HCT116 (cell line): ENCODE data around the gene THOP1. TPM values are rescaled to one million over a fixed set of nuclear protein-coding genes. Genes with fewer than 3 reads are reported as not detected.

Experiments
- ATAC-seq: fragments of 200-7000 bp; cut with Tn5 transposase; 2 replicates; pipeline ENCODE4 v1.9.1; 2020; ENCODE audit warnings: mild to moderate bottlenecking, moderate library complexity
- BruUV-seq: library from RNA; stranded (reverse); fragments of 400-500 nt; replicated peaks from 2 replicates; lab custom pipeline; 2021; lab: Mats Ljungman, UMichigan
- CTCF ChIA-PET: fragments of 300-600 bp; sonication (Branson Sonifier 250); formaldehyde crosslinking; loops from one replicate; lab custom pipeline; 2021; ENCODE audit warnings: antibody characterized with exemption; lab: Charles Lee
- POLR2A ChIA-PET: fragments of 300-600, 350-600 bp; sonication (Branson Sonifier 250); formaldehyde crosslinking; loops from one replicate; lab custom pipeline; 2021; ENCODE audit warnings: antibody characterized with exemption; lab: Charles Lee
- RAD21 ChIA-PET, 2 experiments: fragments of 300-600 bp; sonication (Branson Sonifier 250); formaldehyde crosslinking; loops; one replicate each; lab custom pipeline; 2023; ENCODE audit warnings: low total read pairs in 2 of 2; ENCODE audit not compliant: uncharacterized antibody in 2 of 2, unreplicated experiment in 2 of 2, low non-redundant PET in 1 of 2; lab: Charles Lee
- DNase-seq: peaks from one replicate; pipeline ENCODE4 v3.0.0-alpha.2; 2010; ENCODE audit warnings: low read depth, low spot score
- H2AFZ ChIP-seq: fragments of 200-600 bp; shearing (Covaris generic), sonication (generic); 2 replicates; pipeline ENCODE4 v1.6.1; 2017; ENCODE audit warnings: low read depth, mixed run types, mixed read lengths, antibody characterized with exemption, low read length; ENCODE audit not compliant: poor library complexity, severe bottlenecking
- H3K27ac ChIP-seq: 2 replicates; pipeline ENCODE4 v1.5.1; 2012; ENCODE audit warnings: low read depth, low read length
- H3K27me3 ChIP-seq: fragments of 200-600 bp; sonication (generic); 2 replicates; pipeline ENCODE4 v1.6.1; 2016; ENCODE audit warnings: mixed run types, low read length, mixed read lengths; ENCODE audit not compliant: insufficient read depth
- H3K36me3 ChIP-seq, 2 experiments: fragments of 200-500 bp in 1 of 2; fragments of 200-600 bp in 1 of 2; sonication (Bioruptor generic) in 1 of 2; sonication (generic) in 1 of 2; 2 replicates each; pipeline versions ENCODE4 v1.5.1 to v1.6.1; 2014 to 2016; ENCODE audit warnings: low read length in 2 of 2, inconsistent platforms in 1 of 2, mixed read lengths in 1 of 2, mixed run types in 1 of 2; ENCODE audit not compliant: insufficient read depth in 2 of 2, control insufficient read depth in 1 of 2
- H3K4me1 ChIP-seq, 2 experiments: fragments of 200-600 bp in 1 of 2; sonication (generic) in 1 of 2; 2 replicates each; pipeline versions ENCODE4 v1.5.1 to v1.6.1; 2012 to 2017; ENCODE audit warnings: low read length in 2 of 2, inconsistent platforms in 1 of 2, mild to moderate bottlenecking in 1 of 2, mixed read lengths in 1 of 2, mixed run types in 1 of 2, moderate library complexity in 1 of 2; ENCODE audit not compliant: insufficient read depth in 2 of 2, control insufficient read depth in 1 of 2
- H3K4me2 ChIP-seq: fragments of 200-600 bp; sonication (generic); 2 replicates; pipeline ENCODE4 v1.6.1; 2017; ENCODE audit warnings: mixed run types, low read length, mixed read lengths
- H3K4me3 ChIP-seq, 2 experiments: fragments of 200-600 bp in 1 of 2; sonication (generic) in 1 of 2; replicated peaks in 1 of 2; 2 replicates each; pipeline ENCODE4 v1.5.1; 2011 to 2016; ENCODE audit warnings: low read length in 2 of 2, control low read depth in 1 of 2, low read depth in 1 of 2, mild to moderate bottlenecking in 1 of 2, mixed read lengths in 1 of 2, mixed run types in 1 of 2
- H3K79me2 ChIP-seq: fragments of 200-600 bp; sonication (generic); 2 replicates; pipeline ENCODE4 v1.6.1; 2017; ENCODE audit warnings: mild to moderate bottlenecking, mixed run types, low read length, moderate library complexity, mixed read lengths; ENCODE audit not compliant: insufficient read depth
- H3K9ac ChIP-seq: fragments of 200-600 bp; sonication (generic); 2 replicates; pipeline ENCODE4 v1.6.1; 2016; ENCODE audit warnings: low read length, mixed read lengths
- H3K9me2 ChIP-seq: fragments of 200-600 bp; sonication (generic), shearing (Covaris generic); 2 replicates; pipeline ENCODE4 v1.6.1; 2017; ENCODE audit warnings: mixed run types, mild to moderate bottlenecking, moderate library complexity; ENCODE audit not compliant: insufficient read depth
- H3K9me3 ChIP-seq, 2 experiments: fragments of 200-500 bp in 1 of 2; fragments of 200-600 bp in 1 of 2; sonication (Bioruptor generic) in 1 of 2; sonication (generic) in 1 of 2; 2 replicates each; pipeline ENCODE4 v1.6.1; 2014 to 2017; ENCODE audit warnings: low read length in 2 of 2, mixed read lengths in 2 of 2, inconsistent platforms in 1 of 2, low read depth in 1 of 2, mild to moderate bottlenecking in 1 of 2, mixed run types in 1 of 2, moderate library complexity in 1 of 2; ENCODE audit not compliant: control insufficient read depth in 1 of 2, insufficient read depth in 1 of 2
- H4K20me1 ChIP-seq: fragments of 200-600 bp; sonication (generic), shearing (Covaris generic); 2 replicates; pipeline ENCODE4 v1.6.1; 2017; ENCODE audit warnings: mixed run types, mild to moderate bottlenecking, moderate library complexity; ENCODE audit not compliant: insufficient read depth
- CBX3 ChIP-seq: IDR thresholded peaks from 2 replicates; pipeline ENCODE4 v1.6.1; 2012; ENCODE audit warnings: low read depth
- CEBPB ChIP-seq: IDR thresholded peaks from 2 replicates; pipeline ENCODE4 v1.6.1; 2012; ENCODE audit warnings: low read depth
- CTCF ChIP-seq, 3 experiments: fragments of 200-600 bp in 1 of 3; sonication (generic) in 1 of 3; IDR thresholded peaks in 2 of 3; conservative IDR thresholded peaks in 1 of 3; 2 replicates each; pipeline ENCODE4 v1.5.1; 2012 to 2017; ENCODE audit warnings: low read depth in 2 of 3, low read length in 2 of 3, antibody characterized with exemption in 1 of 3, borderline replicate concordance in 1 of 3, control low read depth in 1 of 3, mild to moderate bottlenecking in 1 of 3, mixed read lengths in 1 of 3, mixed run types in 1 of 3, moderate library complexity in 1 of 3; ENCODE audit not compliant: insufficient read depth in 1 of 3
- ELF1 ChIP-seq: IDR thresholded peaks from 2 replicates; pipeline ENCODE4 v1.6.1; 2012; ENCODE audit warnings: low read depth, borderline replicate concordance
- EZH2 ChIP-seq: fragments of 200-600 bp; sonication (generic); IDR thresholded peaks from 2 replicates; pipeline ENCODE4 v1.6.1; 2017; ENCODE audit warnings: antibody characterized with exemption, mixed run types
- POLR2A ChIP-seq: IDR thresholded peaks from 2 replicates; pipeline ENCODE4 v1.7.0; 2011; ENCODE audit warnings: borderline replicate concordance; ENCODE audit not compliant: insufficient read depth, insufficient read length; ENCODE audit errors: extremely low read depth
- POLR2AphosphoS5 ChIP-seq: IDR thresholded peaks from 2 replicates; pipeline ENCODE4 v1.6.1; 2011; ENCODE audit warnings: mild to moderate bottlenecking, low read depth, low read length, moderate library complexity
- RAD21 ChIP-seq: IDR thresholded peaks from 2 replicates; pipeline ENCODE4 v1.6.1; 2012; ENCODE audit warnings: low read depth, mild to moderate bottlenecking
- SIN3A ChIP-seq: IDR thresholded peaks from 2 replicates; pipeline ENCODE4 v1.6.1; 2012; ENCODE audit warnings: low read depth
- SRF ChIP-seq: IDR thresholded peaks from 2 replicates; pipeline ENCODE4 v1.6.1; 2012; ENCODE audit warnings: low read depth
- TCF7L2 ChIP-seq: IDR thresholded peaks from 2 replicates; pipeline ENCODE4 v1.7.0; 2011; ENCODE audit warnings: borderline replicate concordance, inconsistent platforms; ENCODE audit not compliant: insufficient read depth, insufficient read length; ENCODE audit errors: extremely low read depth
- ZBTB33 ChIP-seq: IDR thresholded peaks from 2 replicates; pipeline ENCODE4 v1.6.1; 2011; ENCODE audit warnings: mild to moderate bottlenecking, low read length, moderate library complexity; ENCODE audit not compliant: insufficient replicate concordance; ENCODE audit errors: extremely low read depth
- ZFX ChIP-seq: fragments of 450-650 bp; IDR thresholded peaks from 2 replicates; pipeline ENCODE4 v1.6.1; 2017
- ZNF274 ChIP-seq: fragments of 200-500 bp; sonication (Bioruptor generic); IDR thresholded peaks from 2 replicates; pipeline ENCODE4 v1.6.1; 2014; ENCODE audit warnings: mild to moderate bottlenecking, low read depth, low read length, inconsistent platforms
- intact Hi-C: fragments of 100-400 bp; cut with micrococcal nuclease; formaldehyde crosslinking; loops from 2 replicates; pipeline ENCODE4 v1.10.0; 2022
- total RNA-seq: library from RNA; stranded (reverse); gene quantifications from one replicate; pipeline ENCODE4 v1.2.1, GENCODE V29; 2021; ENCODE audit not compliant: unreplicated experiment
- TF ChIP-seq, protein P1 (sequence below): IDR thresholded peaks from 2 replicates; pipeline ENCODE4 v1.6.1; 2012
- TF ChIP-seq, protein P2 (sequence below): IDR thresholded peaks from 2 replicates; pipeline ENCODE4 v1.6.1; 2012

Gene THOP1
- total RNA-seq, 1 experiment from 2014 or later: 201 TPM

- Histone ChIP-seq H3K4me3 (no peak overlapping the region), H3K27ac (no peak overlapping the region), H3K4me1 (peaks cover 0 to under 1% of the 10 kb centered on the region in 2 experiments; a peak in 1 of 4 replicates), H4K20me1 (no peaks in the 10 kb centered on the region), H3K4me2 (no peak overlapping the region), H2AFZ (no peak overlapping the region), H3K36me3 (peaks cover 7 to 14% of the 10 kb centered on the region in 2 experiments; a peak in 3 of 4 replicates), H3K9me3 (peaks cover 4 to 19% of the 10 kb centered on the region in 2 experiments; a peak in 2 of 4 replicates), H3K79me2 (no peaks in the 10 kb centered on the region), H3K9ac (no peak overlapping the region), H3K27me3 (no peaks in the 10 kb centered on the region), H3K9me2 (no peaks in the 10 kb centered on the region)
- ChIA-PET POLR2A (no interaction called here), RAD21 (no interaction called here), CTCF (no interaction called here)
- no peak for DNase-seq
- TF ChIP-seq EZH2: no peak
- no peak for TF ChIP-seq ELF1
- TF ChIP-seq, protein P1, sequence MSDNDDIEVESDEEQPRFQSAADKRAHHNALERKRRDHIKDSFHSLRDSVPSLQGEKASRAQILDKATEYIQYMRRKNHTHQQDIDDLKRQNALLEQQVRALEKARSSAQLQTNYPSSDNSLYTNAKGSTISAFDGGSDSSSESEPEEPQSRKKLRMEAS: no peak
- no peak for TF ChIP-seq CBX3
- no peak for TF ChIP-seq POLR2AphosphoS5
- no peak for TF ChIP-seq CEBPB
- TF ChIP-seq ZBTB33: no peak
- no peak for TF ChIP-seq TCF7L2
- no peak for TF ChIP-seq SRF
- TF ChIP-seq ZFX: no peak
- no peak for TF ChIP-seq SIN3A
- TF ChIP-seq RAD21: no peak
- no peak for TF ChIP-seq POLR2A
- no peak for TF ChIP-seq CTCF (IDR thresholded peaks at IDR 0.05 in 2 of 3, conservative IDR thresholded peaks at IDR 0.05 in 1 of 3; ENCODE audit: borderline replicate concordance in 1 of 3, insufficient read depth in 1 of 3, low read depth in 2 of 3, low read length in 2 of 3)
- TF ChIP-seq, protein P2, sequence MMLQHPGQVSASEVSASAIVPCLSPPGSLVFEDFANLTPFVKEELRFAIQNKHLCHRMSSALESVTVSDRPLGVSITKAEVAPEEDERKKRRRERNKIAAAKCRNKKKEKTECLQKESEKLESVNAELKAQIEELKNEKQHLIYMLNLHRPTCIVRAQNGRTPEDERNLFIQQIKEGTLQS: no peak
- TF ChIP-seq ZNF274: no peak
- ATAC-seq: no peak
- BruUV-seq: no TSS peak
- intact Hi-C loops: loop anchor here (10.0 kb wide), 1 partner anchor 87 kb away; no protein-coding TSS in a partner anchor
Observed at GRCh38 chr19:2847507-2847906, 62.2 kb downstream of the THOP1 start.
